Neutrophil (primary cell): Measurements from ENCODE around the gene SWAP70.

Source experiments
- H3K27ac ChIP-seq: fragments of 200-600 bp; sonication (generic); 2 replicates; pipeline ENCODE4 v1.5.1; 2016; ENCODE audit warnings: mild to moderate bottlenecking, moderate library complexity
- H3K27me3 ChIP-seq: fragments of 200-600 bp; sonication (generic); 2 replicates; pipeline ENCODE4 v1.6.0; 2016; ENCODE audit warnings: mild to moderate bottlenecking
- H3K36me3 ChIP-seq: fragments of 200-600 bp; sonication (generic); 2 replicates; pipeline ENCODE4 v1.5.1; 2017
- H3K4me1 ChIP-seq, 2 experiments: fragments of 200-600 bp in 1 of 2; sonication (generic) in 1 of 2; 1 replicate in 1 of 2; 2 replicates in 1 of 2; pipeline versions ENCODE4 v1.5.1 to v1.6.1; 2013 to 2016; ENCODE audit warnings: low read depth in 1 of 2, low read length in 1 of 2, mild to moderate bottlenecking in 1 of 2, moderate library complexity in 1 of 2; ENCODE audit not compliant: control insufficient read depth in 1 of 2, insufficient read depth in 1 of 2
- H3K4me3 ChIP-seq, 2 experiments: fragments of 200-600 bp in 1 of 2; sonication (generic) in 1 of 2; 1 replicate in 1 of 2; 2 replicates in 1 of 2; pipeline ENCODE4 v1.5.1; 2013 to 2016; ENCODE audit warnings: low read depth in 1 of 2, low read length in 1 of 2, mild to moderate bottlenecking in 1 of 2, moderate library complexity in 1 of 2
- H3K9me3 ChIP-seq: fragments of 200-600 bp; sonication (generic); 2 replicates; pipeline ENCODE4 v1.5.1; 2016
- TF ChIP-seq, protein P1 (sequence below): fragments of 200-600 bp; sonication (generic); IDR thresholded peaks from 2 replicates; pipeline ENCODE4 v1.5.1; 2016; ENCODE audit warnings: antibody characterized with exemption

SWAP70 gene

DNA sequence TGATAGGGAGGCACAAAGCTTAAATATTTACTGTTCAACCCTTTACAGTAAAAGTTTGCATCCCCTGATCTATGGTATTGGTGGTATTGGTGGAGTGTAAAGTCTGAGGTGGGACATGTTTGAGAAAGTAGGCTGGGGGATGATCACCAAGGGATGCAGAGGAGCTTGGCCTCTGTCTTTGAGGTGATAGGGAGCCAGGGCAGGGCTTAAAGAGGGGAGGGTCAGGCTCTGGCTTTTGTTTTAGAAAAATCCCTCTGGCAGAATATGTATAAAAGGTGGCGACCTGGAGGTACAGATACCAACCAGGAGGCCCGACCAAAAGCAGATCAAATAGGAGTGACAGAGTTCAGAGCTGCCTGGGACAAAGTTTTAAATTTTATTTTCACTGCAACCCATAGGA is 59.0 kb downstream of the SWAP70 start:
- TF ChIP-seq, protein P1, sequence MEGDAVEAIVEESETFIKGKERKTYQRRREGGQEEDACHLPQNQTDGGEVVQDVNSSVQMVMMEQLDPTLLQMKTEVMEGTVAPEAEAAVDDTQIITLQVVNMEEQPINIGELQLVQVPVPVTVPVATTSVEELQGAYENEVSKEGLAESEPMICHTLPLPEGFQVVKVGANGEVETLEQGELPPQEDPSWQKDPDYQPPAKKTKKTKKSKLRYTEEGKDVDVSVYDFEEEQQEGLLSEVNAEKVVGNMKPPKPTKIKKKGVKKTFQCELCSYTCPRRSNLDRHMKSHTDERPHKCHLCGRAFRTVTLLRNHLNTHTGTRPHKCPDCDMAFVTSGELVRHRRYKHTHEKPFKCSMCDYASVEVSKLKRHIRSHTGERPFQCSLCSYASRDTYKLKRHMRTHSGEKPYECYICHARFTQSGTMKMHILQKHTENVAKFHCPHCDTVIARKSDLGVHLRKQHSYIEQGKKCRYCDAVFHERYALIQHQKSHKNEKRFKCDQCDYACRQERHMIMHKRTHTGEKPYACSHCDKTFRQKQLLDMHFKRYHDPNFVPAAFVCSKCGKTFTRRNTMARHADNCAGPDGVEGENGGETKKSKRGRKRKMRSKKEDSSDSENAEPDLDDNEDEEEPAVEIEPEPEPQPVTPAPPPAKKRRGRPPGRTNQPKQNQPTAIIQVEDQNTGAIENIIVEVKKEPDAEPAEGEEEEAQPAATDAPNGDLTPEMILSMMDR, result no peak
- Histone ChIP-seq H3K36me3 (peaks cover 2% of the 10 kb centered on the region), H3K27me3 (no peaks in the 10 kb centered on the region), H3K9me3 (no peaks in the 10 kb centered on the region), H3K27ac (no peak overlapping the region), H3K4me1 (peaks cover 6 to 17% of the 10 kb centered on the region in 2 experiments), H3K4me3 (no peak overlapping the region)

DNA sequence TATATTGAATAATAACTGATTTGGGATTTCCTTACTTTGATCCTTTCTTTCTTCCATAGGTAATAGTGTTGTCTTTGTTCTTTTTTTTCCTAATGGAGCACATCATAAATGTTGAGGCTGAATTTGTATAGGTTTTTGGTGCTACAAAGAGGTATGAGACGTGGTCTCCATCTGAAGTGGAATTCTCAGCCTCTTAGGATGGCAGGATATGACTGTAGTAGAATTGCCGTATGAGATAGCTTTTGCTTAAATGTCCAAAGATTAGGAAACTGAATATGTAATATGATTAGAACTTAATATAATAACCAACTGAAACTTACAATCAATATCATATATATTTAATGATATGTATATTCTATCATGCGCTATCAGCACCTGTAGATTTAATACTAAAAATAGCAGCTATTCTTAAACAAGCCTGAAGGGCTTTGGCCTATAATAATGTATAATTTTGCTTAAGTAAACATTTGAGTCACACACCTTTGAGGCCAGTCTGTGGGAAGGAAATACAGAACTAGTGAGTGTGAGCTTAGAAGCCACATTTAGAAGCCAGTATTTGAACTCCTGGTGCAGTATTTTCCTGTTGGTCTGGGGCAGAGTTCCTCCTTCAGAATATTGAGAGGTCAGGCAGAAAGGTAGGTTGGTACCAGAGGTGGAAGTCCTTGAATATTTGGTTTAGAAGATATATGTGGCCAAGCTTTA is 62.6 kb downstream of the SWAP70 start:
- H3K27ac ChIP-seq, result no peak overlapping the region
- H3K27me3 ChIP-seq, result no peaks in the 10 kb centered on the region
- H3K9me3 ChIP-seq, result no peaks in the 10 kb centered on the region
- no peak overlapping the region for H3K4me3 ChIP-seq
- peaks cover 18% of the 10 kb centered on the region for H3K36me3 ChIP-seq
- TF ChIP-seq, protein P1, result no peak
- no peaks in the 10 kb centered on the region for H3K4me1 ChIP-seq

DNA sequence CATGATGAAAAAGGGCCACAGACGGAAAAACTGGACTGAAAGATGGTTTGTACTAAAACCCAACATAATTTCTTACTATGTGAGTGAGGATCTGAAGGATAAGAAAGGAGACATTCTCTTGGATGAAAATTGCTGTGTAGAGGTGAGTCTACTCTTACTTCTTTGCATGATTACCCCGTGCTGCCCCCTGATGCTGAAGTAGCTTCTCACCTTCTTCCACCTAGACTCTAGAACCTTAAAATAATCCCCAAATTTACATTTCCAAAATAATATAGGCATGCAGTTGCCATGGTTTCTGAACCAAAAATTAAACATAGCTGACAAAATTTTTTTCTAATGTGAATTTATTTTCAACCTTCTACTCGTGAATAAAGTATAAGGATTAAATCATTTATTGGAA is 64.2 kb downstream of the SWAP70 start:
- H3K4me1 ChIP-seq, result no peaks in the 10 kb centered on the region
- no peak overlapping the region for H3K4me3 ChIP-seq
- TF ChIP-seq, protein P1, result no peak
- no peak overlapping the region for H3K27ac ChIP-seq
- H3K36me3 ChIP-seq, result peaks cover 25% of the 10 kb centered on the region
- H3K27me3 ChIP-seq, result no peaks in the 10 kb centered on the region
- no peaks in the 10 kb centered on the region for H3K9me3 ChIP-seq

DNA sequence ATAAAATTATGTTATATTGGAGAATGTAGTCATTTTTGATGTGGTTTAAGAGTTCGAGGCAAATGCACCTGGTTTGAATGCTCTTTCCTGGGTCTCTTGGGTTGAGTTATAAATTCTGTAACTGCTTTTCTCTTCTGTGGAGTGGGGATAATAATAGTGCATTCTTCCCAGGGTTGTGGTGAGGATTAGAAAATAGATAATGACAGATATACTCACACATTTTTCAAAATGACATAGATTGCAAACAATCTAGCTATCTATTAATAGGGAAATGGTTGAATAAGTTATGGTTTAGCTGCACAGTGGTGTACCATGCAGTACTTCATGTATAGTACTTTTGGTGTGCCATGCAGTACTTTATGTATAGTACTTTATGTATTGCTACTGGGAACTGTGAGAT is 67.4 kb downstream of the SWAP70 start:
- H3K4me3 ChIP-seq, result no peak overlapping the region
- peaks cover 31% of the 10 kb centered on the region for H3K36me3 ChIP-seq
- H3K27me3 ChIP-seq, result no peaks in the 10 kb centered on the region
- H3K4me1 ChIP-seq, result no peaks in the 10 kb centered on the region
- H3K27ac ChIP-seq, result no peak overlapping the region
- peaks cover 3% of the 10 kb centered on the region for H3K9me3 ChIP-seq
- TF ChIP-seq, protein P1, result no peak

DNA sequence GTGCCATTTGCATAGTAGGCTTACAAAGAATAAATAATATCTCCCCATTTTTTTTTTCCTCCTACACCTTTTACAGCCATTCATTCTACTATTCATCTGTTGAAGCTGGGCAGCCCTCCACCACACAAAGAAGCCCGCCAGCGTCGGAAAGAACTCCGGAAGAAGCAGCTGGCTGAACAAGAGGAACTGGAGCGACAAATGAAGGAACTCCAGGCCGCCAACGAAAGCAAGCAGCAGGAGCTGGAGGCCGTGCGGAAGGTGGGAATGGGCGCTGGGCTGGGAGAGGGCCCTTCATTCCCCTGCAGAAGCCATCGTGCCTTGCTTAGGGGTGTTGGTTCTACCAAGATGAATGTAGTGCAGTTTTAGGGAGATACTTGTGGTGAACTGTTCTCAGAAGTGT is 68.6 kb downstream of the SWAP70 start:
- Histone ChIP-seq H3K27ac (no peak overlapping the region), H3K9me3 (peaks cover 3% of the 10 kb centered on the region), H3K27me3 (no peaks in the 10 kb centered on the region), H3K4me3 (no peak overlapping the region), H3K36me3 (peaks cover 34% of the 10 kb centered on the region), H3K4me1 (no peaks in the 10 kb centered on the region)
- TF ChIP-seq, protein P1, result no peak
